ENCODE data around the gene INF2.

The INF2 gene

DNA sequence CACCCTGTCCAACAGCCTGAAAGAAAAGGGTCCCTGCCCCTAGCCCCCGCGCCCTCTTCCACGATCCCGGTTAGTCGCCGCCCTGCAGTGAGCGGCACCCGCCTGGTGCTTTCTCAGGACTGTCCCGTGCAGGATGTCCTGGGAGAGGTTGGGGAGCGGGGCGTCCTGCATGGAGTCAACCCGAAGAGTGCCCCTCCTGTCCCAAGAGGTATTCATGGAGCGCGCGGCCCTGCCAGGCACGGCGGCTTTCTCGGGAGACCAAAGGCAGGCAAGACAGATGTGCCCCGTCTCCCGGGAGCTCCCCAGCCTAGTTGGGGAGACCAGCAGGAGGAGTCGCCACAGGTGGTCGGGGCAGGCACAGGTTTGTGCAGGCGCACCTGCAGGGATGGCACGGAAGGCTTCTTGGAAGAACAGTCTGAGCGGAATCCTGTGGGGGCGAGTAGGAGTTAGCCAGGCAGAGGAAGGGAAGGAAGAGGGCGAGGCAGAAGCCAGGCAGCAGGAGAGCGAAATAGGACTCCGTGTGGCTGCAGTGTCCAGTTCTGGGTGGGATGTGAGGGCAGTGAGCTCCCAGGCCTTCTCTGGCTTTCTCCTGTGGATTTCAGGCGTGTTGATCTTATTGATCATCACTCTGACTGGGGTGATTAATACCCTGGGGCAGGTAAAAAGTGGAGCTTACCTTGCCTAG is 64.3 kb downstream of the INF2 start:
- TF ChIP-seq TCF12 (IDR thresholded peaks at IDR 0.05; ENCODE audit: low read depth) (no peak), CREB1 (IDR thresholded peaks at IDR 0.05; ENCODE audit: low read depth) (no peak), REST (IDR thresholded peaks at IDR 0.05; ENCODE audit: low read depth) (no peak), USF1 (IDR thresholded peaks at IDR 0.05) (no peak), TAF1 (IDR thresholded peaks at IDR 0.05; ENCODE audit: low read depth) (no peak), EP300 (IDR thresholded peaks at IDR 0.05; ENCODE audit: borderline replicate concordance) (no peak), YY1 (IDR thresholded peaks at IDR 0.05; ENCODE audit: low read depth) (no peak), TEAD4 (IDR thresholded peaks at IDR 0.05) (no peak), EGR1 (IDR thresholded peaks at IDR 0.05) (no peak), RAD21 (IDR thresholded peaks at IDR 0.05; ENCODE audit: low read depth) (no peak), NFIC (IDR thresholded peaks at IDR 0.05) (no peak), ZBTB7A (IDR thresholded peaks at IDR 0.05; ENCODE audit: low read depth) (no peak), FOXM1 (IDR thresholded peaks at IDR 0.05; ENCODE audit: borderline replicate concordance, low read depth) (no peak)
- TF ChIP-seq, protein P1, sequence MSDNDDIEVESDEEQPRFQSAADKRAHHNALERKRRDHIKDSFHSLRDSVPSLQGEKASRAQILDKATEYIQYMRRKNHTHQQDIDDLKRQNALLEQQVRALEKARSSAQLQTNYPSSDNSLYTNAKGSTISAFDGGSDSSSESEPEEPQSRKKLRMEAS (IDR thresholded peaks at IDR 0.05): no peak

- TF ChIP-seq TCF12 (IDR thresholded peaks at IDR 0.05; ENCODE audit: low read depth): no peak
- no peak for TF ChIP-seq CEBPB (IDR thresholded peaks at IDR 0.05)
- TF ChIP-seq, protein P1 (IDR thresholded peaks at IDR 0.05): no peak
- no peak for TF ChIP-seq TEAD4 (IDR thresholded peaks at IDR 0.05)
- TF ChIP-seq EP300 (IDR thresholded peaks at IDR 0.05; ENCODE audit: borderline replicate concordance): no peak
- TF ChIP-seq NFIC (IDR thresholded peaks at IDR 0.05): no peak
- TF ChIP-seq EGR1 (IDR thresholded peaks at IDR 0.05): no peak
- no peak for TF ChIP-seq USF1 (IDR thresholded peaks at IDR 0.05)
- TF ChIP-seq REST (IDR thresholded peaks at IDR 0.05; ENCODE audit: low read depth): no peak
- TF ChIP-seq ZBTB7A (IDR thresholded peaks at IDR 0.05; ENCODE audit: low read depth): no peak
- TF ChIP-seq YY1 (IDR thresholded peaks at IDR 0.05; ENCODE audit: low read depth): no peak
- TF ChIP-seq CREB1 (IDR thresholded peaks at IDR 0.05; ENCODE audit: low read depth): no peak
- TF ChIP-seq TAF1 (IDR thresholded peaks at IDR 0.05; ENCODE audit: low read depth): no peak
- no peak for TF ChIP-seq FOXM1 (IDR thresholded peaks at IDR 0.05; ENCODE audit: borderline replicate concordance, low read depth)
- TF ChIP-seq RAD21 (IDR thresholded peaks at IDR 0.05; ENCODE audit: low read depth): no peak
Observed at GRCh38 chr14:104754213-104754851, 64.9 kb downstream of the INF2 start.

- TF ChIP-seq RAD21 (IDR thresholded peaks at IDR 0.05; ENCODE audit: low read depth): no peak
- TF ChIP-seq YY1 (IDR thresholded peaks at IDR 0.05; ENCODE audit: low read depth): no peak
- TF ChIP-seq ZBTB7A (IDR thresholded peaks at IDR 0.05; ENCODE audit: low read depth): no peak
Observed at GRCh38 chr14:104755621-104756020, 66.2 kb downstream of the INF2 start.

- TF ChIP-seq TEAD4 (IDR thresholded peaks at IDR 0.05) (no peak), CEBPB (IDR thresholded peaks at IDR 0.05) (no peak), TAF1 (IDR thresholded peaks at IDR 0.05; ENCODE audit: low read depth) (no peak), NFIC (IDR thresholded peaks at IDR 0.05) (no peak), CREB1 (IDR thresholded peaks at IDR 0.05; ENCODE audit: low read depth) (no peak), ZBTB7A (IDR thresholded peaks at IDR 0.05; ENCODE audit: low read depth) (no peak), TCF12 (IDR thresholded peaks at IDR 0.05; ENCODE audit: low read depth) (no peak), EP300 (IDR thresholded peaks at IDR 0.05; ENCODE audit: borderline replicate concordance) (no peak), REST (IDR thresholded peaks at IDR 0.05; ENCODE audit: low read depth) (no peak), EGR1 (IDR thresholded peaks at IDR 0.05) (no peak), USF1 (IDR thresholded peaks at IDR 0.05) (no peak)
- TF ChIP-seq, protein P1 (IDR thresholded peaks at IDR 0.05): no peak
Observed at GRCh38 chr14:104756477-104757237, 67.2 kb downstream of the INF2 start.

Measured in Ishikawa (cell line).